GM12873 (cell line): ENCODE measurements around the gene OOSP2.

Experiments
- CTCF ChIP-seq: IDR thresholded peaks from 2 replicates; pipeline ENCODE4 v1.5.1; 2012; ENCODE audit warnings: low read depth, mild to moderate bottlenecking, moderate library complexity, low read length, control low read depth; ENCODE audit not compliant: insufficient read depth; ENCODE audit errors: missing control alignments

Gene OOSP2

GRCh38 chr11:60065801-60066200 lies 25.6 kb downstream of the OOSP2 start:
- TF ChIP-seq CTCF, result no peak

GRCh38 chr11:60069450-60069849 lies 29.2 kb downstream of the OOSP2 start:
- TF ChIP-seq CTCF, result no peak

- TF ChIP-seq CTCF, result no peak
Measured at GRCh38 chr11:60077216-60077817, 37.1 kb downstream of the OOSP2 start.

- no peak for TF ChIP-seq CTCF
Measured at GRCh38 chr11:60077981-60078380, 37.8 kb downstream of the OOSP2 start.

GRCh38 chr11:60078745-60079144 lies 38.5 kb downstream of the OOSP2 start:
- TF ChIP-seq CTCF, result no peak

GRCh38 chr11:60080535-60080934 lies 40.3 kb downstream of the OOSP2 start:
- no peak for TF ChIP-seq CTCF

GRCh38 chr11:60084631-60085273 lies 44.5 kb downstream of the OOSP2 start:
- TF ChIP-seq CTCF, result no peak
